BJ (cell line): ENCODE measurements around the gene GTF3A. TPM values are rescaled to one million over a fixed set of nuclear protein-coding genes. Genes with fewer than 3 reads are reported as not detected.

Source experiments
- CTCF ChIA-PET: fragments of 350-600 bp; formaldehyde crosslinking; extraction: SDS; loops from one replicate; lab custom pipeline; 2021; ENCODE audit warnings: antibody characterized with exemption, inconsistent platforms; lab: Yijun Ruan, JAX
- POLR2A ChIA-PET: fragments of 300-600 bp; sonication (Branson Sonifier 250); formaldehyde crosslinking; extraction: SDS; loops from one replicate; lab custom pipeline; 2021; ENCODE audit warnings: antibody characterized with exemption; lab: Charles Lee
- DNase-seq: peaks from one replicate; pipeline ENCODE4 v3.0.0-alpha.2; 2011; ENCODE audit warnings: low read depth
- H3K27me3 ChIP-seq: 2 replicates; pipeline ENCODE4 v1.6.0; 2011; ENCODE audit warnings: low read length; ENCODE audit not compliant: control insufficient read depth, insufficient read depth
- H3K36me3 ChIP-seq: 2 replicates; pipeline ENCODE4 v1.5.1; 2011; ENCODE audit warnings: low read length; ENCODE audit not compliant: control insufficient read depth, insufficient read depth
- H3K4me3 ChIP-seq: 2 replicates; pipeline ENCODE4 v1.5.1; 2011; ENCODE audit warnings: low read depth, mild to moderate bottlenecking, control low read depth, low read length
- polyA plus RNA-seq: library from polyadenylated mRNA; depleted of rRNA; stranded (reverse); fragments of >200 nt; gene quantifications from 2 replicates; pipeline ENCODE4 v1.2.3, GENCODE V29; 2011
- TF ChIP-seq, protein P1 (sequence below): IDR thresholded peaks from 2 replicates; pipeline ENCODE4 v1.5.1; 2011; ENCODE audit warnings: low read depth, mild to moderate bottlenecking, control low read depth, inconsistent platforms, low read length, moderate library complexity; ENCODE audit not compliant: insufficient read depth

Gene GTF3A
- polyA plus RNA-seq, 1 experiment: 42.7 TPM

- peaks cover 19% of the 10 kb centered on the region for H3K27me3 ChIP-seq
- no peak overlapping the region for H3K4me3 ChIP-seq
- DNase-seq: no peak
- POLR2A ChIA-PET: no interaction called here
- TF ChIP-seq, protein P1, sequence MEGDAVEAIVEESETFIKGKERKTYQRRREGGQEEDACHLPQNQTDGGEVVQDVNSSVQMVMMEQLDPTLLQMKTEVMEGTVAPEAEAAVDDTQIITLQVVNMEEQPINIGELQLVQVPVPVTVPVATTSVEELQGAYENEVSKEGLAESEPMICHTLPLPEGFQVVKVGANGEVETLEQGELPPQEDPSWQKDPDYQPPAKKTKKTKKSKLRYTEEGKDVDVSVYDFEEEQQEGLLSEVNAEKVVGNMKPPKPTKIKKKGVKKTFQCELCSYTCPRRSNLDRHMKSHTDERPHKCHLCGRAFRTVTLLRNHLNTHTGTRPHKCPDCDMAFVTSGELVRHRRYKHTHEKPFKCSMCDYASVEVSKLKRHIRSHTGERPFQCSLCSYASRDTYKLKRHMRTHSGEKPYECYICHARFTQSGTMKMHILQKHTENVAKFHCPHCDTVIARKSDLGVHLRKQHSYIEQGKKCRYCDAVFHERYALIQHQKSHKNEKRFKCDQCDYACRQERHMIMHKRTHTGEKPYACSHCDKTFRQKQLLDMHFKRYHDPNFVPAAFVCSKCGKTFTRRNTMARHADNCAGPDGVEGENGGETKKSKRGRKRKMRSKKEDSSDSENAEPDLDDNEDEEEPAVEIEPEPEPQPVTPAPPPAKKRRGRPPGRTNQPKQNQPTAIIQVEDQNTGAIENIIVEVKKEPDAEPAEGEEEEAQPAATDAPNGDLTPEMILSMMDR: peak; percentile 68
- CTCF ChIA-PET: interaction anchor here (0.6 to 7.2 kb wide), 11 partner anchors 12 to 597 kb away, joined by 3 to 65 read pairs (median 4); partner anchors contain the start of gene MTIF3
- no peaks in the 10 kb centered on the region for H3K36me3 ChIP-seq
Observed at GRCh38 chr13:27379694-27380641, 44.5 kb upstream of the GTF3A start.

- no peak for DNase-seq
- TF ChIP-seq, protein P1: no peak
- ChIA-PET CTCF (interaction anchor here (1.1 to 7.2 kb wide), 5 partner anchors 19 to 572 kb away, joined by 3 to 65 read pairs (median 4); no protein-coding TSS in a partner anchor), POLR2A (no interaction called here)
- Histone ChIP-seq H3K27me3 (peaks cover 20% of the 10 kb centered on the region), H3K36me3 (no peaks in the 10 kb centered on the region), H3K4me3 (no peak overlapping the region)
Observed at GRCh38 chr13:27381601-27382000, 42.8 kb upstream of the GTF3A start.

- no peak for DNase-seq
- no peak overlapping the region for H3K4me3 ChIP-seq
- H3K27me3 ChIP-seq: peaks cover 18% of the 10 kb centered on the region
- H3K36me3 ChIP-seq: no peaks in the 10 kb centered on the region
- POLR2A ChIA-PET: no interaction called here
- TF ChIP-seq, protein P1: no peak
- CTCF ChIA-PET: interaction anchor here (2.2 to 7.2 kb wide), 3 partner anchors 8 to 444 kb away, joined by 8 to 65 read pairs (median 9); no protein-coding TSS in a partner anchor
Observed at GRCh38 chr13:27383104-27383921, 41.1 kb upstream of the GTF3A start.

GRCh38 chr13:27384285-27384684 is 40.1 kb upstream of the GTF3A start:
- POLR2A ChIA-PET: no interaction called here

More at GRCh38 chr13:27384285-27384684, 40.1 kb upstream of the GTF3A start:
- DNase-seq: no peak
- no peak overlapping the region for H3K4me3 ChIP-seq
- no peaks in the 10 kb centered on the region for H3K36me3 ChIP-seq
- peaks cover 18% of the 10 kb centered on the region for H3K27me3 ChIP-seq
- TF ChIP-seq, protein P1: no peak
- CTCF ChIA-PET: interaction anchor here (2.2 to 7.2 kb wide), 3 partner anchors 9 to 443 kb away, joined by 8 to 65 read pairs (median 9); no protein-coding TSS in a partner anchor
